Astrocyte of the spinal cord (primary cell): Measurements from ENCODE around the gene VNN1.

Experiments used
- DNase-seq: peaks from one replicate; pipeline ENCODE4 v3.0.0; 2011; ENCODE audit warnings: low read depth, low spot score
- H3K4me3 ChIP-seq: 2 replicates; pipeline ENCODE4 v1.5.1; 2011; ENCODE audit warnings: low read depth, mild to moderate bottlenecking, low read length, moderate library complexity
- CTCF ChIP-seq: IDR thresholded peaks from 2 replicates; pipeline ENCODE4 v1.5.1; 2012; ENCODE audit warnings: low read depth, mild to moderate bottlenecking, low read length, inconsistent platforms
- in situ Hi-C: cut with HindIII; loops from 2 replicates; pipeline ENCODE4 v1.10.0; 2017; ENCODE audit warnings: low sequenced_read_pairs

Gene VNN1

GRCh38 chr6:132726608-132726975, 12.7 kb upstream of the VNN1 start:
- in situ Hi-C loops, result no loop called here
- DNase-seq, result no peak
- H3K4me3 ChIP-seq, result no peak overlapping the region
- TF ChIP-seq CTCF, result no peak

GRCh38 chr6:132725947-132726607, 12.2 kb upstream of the VNN1 start:
- TF ChIP-seq CTCF, result no peak
- in situ Hi-C loops, result no loop called here
- no peak for DNase-seq
- no peak overlapping the region for H3K4me3 ChIP-seq

GRCh38 chr6:132725471-132725870, 11.6 kb upstream of the VNN1 start:
- in situ Hi-C loops, result no loop called here

GRCh38 chr6:132719736-132720448, 6.0 kb upstream of the VNN1 start:
- DNase-seq, result no peak
- no peak for TF ChIP-seq CTCF
- no peak overlapping the region for H3K4me3 ChIP-seq
- in situ Hi-C loops, result no loop called here

More at GRCh38 chr6:132725471-132725870, 11.6 kb upstream of the VNN1 start:
- no peak overlapping the region for H3K4me3 ChIP-seq
- no peak for DNase-seq
- TF ChIP-seq CTCF, result no peak

GRCh38 chr6:132715881-132716637, 2.2 kb upstream of the VNN1 start:
- in situ Hi-C loops, result no loop called here
- no peak for TF ChIP-seq CTCF
- no peak for DNase-seq
- H3K4me3 ChIP-seq, result no peak overlapping the region

GRCh38 chr6:132715204-132715603, 1.3 kb upstream of the VNN1 start:
- peak; percentile 32 for TF ChIP-seq CTCF
- H3K4me3 ChIP-seq, result no peak overlapping the region
- in situ Hi-C loops, result no loop called here
- peak; percentile 46 for DNase-seq
